Tibial artery (tissue), 4 donors: ENCODE data around the gene TLCD2.

Experiments used
- DNase-seq, 2 donors: peaks; one replicate each; pipeline ENCODE4 v3.0.0-alpha.2; 2019
- H3K27ac ChIP-seq, 2 donors: fragments of 200-600 bp; sonication (generic) in 1 of 2; 1 replicate in 1 of 2; 2 replicates in 1 of 2; pipeline ENCODE4 v1.5.1; 2018 to 2019; ENCODE audit warnings: mild to moderate bottlenecking in 1 of 2
- H3K27me3 ChIP-seq, 2 donors: fragments of 200-600 bp; sonication (generic) in 1 of 2; one replicate each; pipeline versions ENCODE4 v1.5.1 to v1.6.0; 2016 to 2019
- H3K36me3 ChIP-seq, 3 donors: fragments of 200-600 bp; sonication (generic) in 2 of 3; one replicate each; pipeline ENCODE4 v1.5.1; 2016 to 2019; ENCODE audit warnings: mild to moderate bottlenecking in 2 of 3
- H3K4me1 ChIP-seq, 4 donors: fragments of 200-600 bp; sonication (generic) in 2 of 4; 1 replicate in 3 of 4; 2 replicates in 1 of 4; pipeline ENCODE4 v1.5.1; 2016 to 2019
- H3K4me3 ChIP-seq, 2 donors: fragments of 200-600 bp; sonication (generic) in 1 of 2; 1 replicate in 1 of 2; 2 replicates in 1 of 2; pipeline ENCODE4 v1.5.1; 2018 to 2019; ENCODE audit warnings: mild to moderate bottlenecking in 2 of 2
- H3K9me3 ChIP-seq, 3 donors: fragments of 200-600 bp; sonication (generic) in 1 of 3; one replicate each; pipeline ENCODE4 v1.5.1; 2016 to 2019
- intact Hi-C: fragments of 100-400 bp; cut with DNase I; formaldehyde crosslinking; loops from one replicate; pipeline ENCODE4 v1.15.0; 2023; ENCODE audit warnings: low total_unique reads
- TF ChIP-seq, protein P1 (sequence below), 2 experiments: fragments of 200-600 bp in 1 of 2; fragments of 450-650 bp in 1 of 2; IDR thresholded peaks; one replicate each; pipeline ENCODE4 v1.5.1; 2017 to 2019; ENCODE audit warnings: antibody characterized with exemption in 2 of 2, mild to moderate bottlenecking in 1 of 2, moderate library complexity in 1 of 2

Gene TLCD2

DNA sequence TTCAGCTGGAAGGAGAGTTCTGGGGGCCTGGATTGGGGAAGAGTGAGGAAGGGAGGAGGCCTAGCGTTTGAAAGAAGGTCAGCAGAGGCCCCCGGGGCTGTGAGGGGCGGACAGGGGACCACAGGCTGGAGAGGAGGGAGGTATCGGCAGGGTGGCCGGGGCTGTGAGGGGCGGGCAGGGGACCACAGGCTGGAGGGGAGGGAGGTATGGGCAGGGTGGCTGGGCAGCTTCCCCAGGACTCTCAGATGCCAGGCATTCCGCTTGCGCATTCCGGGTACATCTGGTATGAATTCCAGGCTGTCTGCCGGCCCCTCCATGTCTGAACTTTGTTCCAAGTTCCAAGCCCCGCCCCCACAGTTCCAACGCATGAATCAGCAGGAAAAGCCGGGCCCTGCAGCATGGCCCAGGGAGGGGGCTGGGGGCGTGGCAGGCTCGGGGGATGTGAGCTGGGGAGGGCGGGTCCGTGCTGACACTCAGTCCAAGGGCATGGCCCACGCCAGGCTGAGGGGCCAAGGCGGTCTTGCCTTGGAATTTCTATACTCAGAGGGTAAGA, 4.3 kb upstream of the TLCD2 start:
- TF ChIP-seq, protein P1, sequence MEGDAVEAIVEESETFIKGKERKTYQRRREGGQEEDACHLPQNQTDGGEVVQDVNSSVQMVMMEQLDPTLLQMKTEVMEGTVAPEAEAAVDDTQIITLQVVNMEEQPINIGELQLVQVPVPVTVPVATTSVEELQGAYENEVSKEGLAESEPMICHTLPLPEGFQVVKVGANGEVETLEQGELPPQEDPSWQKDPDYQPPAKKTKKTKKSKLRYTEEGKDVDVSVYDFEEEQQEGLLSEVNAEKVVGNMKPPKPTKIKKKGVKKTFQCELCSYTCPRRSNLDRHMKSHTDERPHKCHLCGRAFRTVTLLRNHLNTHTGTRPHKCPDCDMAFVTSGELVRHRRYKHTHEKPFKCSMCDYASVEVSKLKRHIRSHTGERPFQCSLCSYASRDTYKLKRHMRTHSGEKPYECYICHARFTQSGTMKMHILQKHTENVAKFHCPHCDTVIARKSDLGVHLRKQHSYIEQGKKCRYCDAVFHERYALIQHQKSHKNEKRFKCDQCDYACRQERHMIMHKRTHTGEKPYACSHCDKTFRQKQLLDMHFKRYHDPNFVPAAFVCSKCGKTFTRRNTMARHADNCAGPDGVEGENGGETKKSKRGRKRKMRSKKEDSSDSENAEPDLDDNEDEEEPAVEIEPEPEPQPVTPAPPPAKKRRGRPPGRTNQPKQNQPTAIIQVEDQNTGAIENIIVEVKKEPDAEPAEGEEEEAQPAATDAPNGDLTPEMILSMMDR (IDR thresholded peaks at IDR 0.05) = no peak
- intact Hi-C loops = loop anchor here (5.0 to 10.0 kb wide), 2 partner anchors 42 to 320 kb away; partner anchors contain the start of gene DPH1
- Histone ChIP-seq H3K27ac (peak overlapping the region; percentile 98 to 100), H3K4me1 (peaks cover 0 to 57% (median 52%) of the 10 kb centered on the region in 4 donors), H3K27me3 (no peaks in the 10 kb centered on the region), H3K4me3 (peak overlapping the region; percentile 92 to 95), H3K36me3 (peaks cover 16 to 29% (median 20%) of the 10 kb centered on the region in 3 donors), H3K9me3 (no peaks in the 10 kb centered on the region)
- DNase-seq = peak; percentile 99 to 100

DNA sequence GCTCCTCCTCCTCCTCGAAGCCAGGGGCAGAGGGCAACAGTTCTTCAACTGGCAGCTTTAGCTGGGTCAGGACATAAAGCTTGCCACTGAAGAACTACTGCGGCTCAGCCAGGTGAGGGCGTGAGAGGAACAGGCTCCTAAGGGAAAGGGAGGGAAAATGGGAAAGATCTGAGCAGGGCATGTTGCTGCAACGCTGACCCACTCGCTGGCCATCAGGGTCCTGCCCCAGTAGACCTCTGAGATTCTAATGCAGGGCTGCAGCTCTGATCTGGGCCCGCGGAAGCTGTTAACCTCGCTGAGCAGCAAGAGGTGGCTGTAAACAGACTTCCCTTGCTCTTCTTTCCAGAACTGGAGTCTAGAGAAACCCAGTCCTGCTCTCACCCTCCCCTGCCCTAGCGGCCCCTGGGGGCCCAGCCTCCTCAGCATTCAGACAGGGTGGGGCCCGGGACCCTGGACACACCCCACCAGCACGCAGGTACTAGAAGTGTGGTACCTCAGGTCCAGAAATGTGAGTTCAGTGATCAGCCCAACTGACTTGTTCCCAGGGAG, 3.8 kb upstream of the TLCD2 start:
- Histone ChIP-seq H3K4me1 (peaks cover 0 to 61% (median 56%) of the 10 kb centered on the region in 4 donors), H3K36me3 (peaks cover 16 to 29% (median 20%) of the 10 kb centered on the region in 3 donors), H3K4me3 (peak overlapping the region; percentile 92 to 95), H3K27ac (peak overlapping the region; percentile 98 to 100), H3K27me3 (no peaks in the 10 kb centered on the region), H3K9me3 (no peaks in the 10 kb centered on the region)
- TF ChIP-seq, protein P1 (IDR thresholded peaks at IDR 0.05) = peak; percentile 10 to 16
- DNase-seq = peak in 1 of 2 donors; percentile 70
- intact Hi-C loops = loop anchor here (5.0 to 10.0 kb wide), 2 partner anchors 42 to 321 kb away; partner anchors contain the start of gene DPH1

DNA sequence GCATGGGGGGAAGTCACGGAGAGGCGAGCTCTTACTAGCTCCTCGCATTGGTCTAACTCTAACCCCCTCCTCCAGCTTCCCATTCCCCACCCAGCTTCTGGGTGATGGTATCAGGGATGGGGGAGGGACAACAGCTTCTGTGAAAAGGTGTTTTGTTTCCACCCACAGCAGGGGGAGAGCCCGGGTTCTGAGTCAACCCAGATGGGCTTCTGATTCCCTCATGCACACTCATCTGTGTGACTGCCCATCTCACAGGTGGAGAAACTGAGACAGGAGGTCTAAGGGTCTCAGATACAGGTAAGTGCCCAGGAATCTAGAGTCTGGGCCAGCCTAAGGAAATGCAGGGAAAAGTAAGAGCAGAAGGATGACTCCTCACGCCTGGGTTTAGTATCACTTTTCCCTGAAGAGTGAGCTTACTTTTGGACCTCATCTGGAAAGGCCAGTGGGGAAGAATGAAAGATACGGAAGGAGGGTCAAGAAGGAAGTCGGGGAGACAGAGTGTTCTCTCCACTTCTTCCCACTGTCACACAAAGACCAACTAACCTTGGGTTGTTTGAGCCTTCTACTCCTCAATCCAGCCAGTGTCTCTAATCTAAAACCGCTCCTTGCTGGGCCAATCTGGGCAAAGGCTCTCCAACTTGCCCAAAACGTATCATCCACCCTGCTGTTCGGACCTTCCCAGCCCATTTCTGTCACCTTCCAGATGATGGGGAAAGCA, 3.1 kb upstream of the TLCD2 start:
- Histone ChIP-seq H3K27ac (peak overlapping the region; percentile 98 to 100), H3K4me1 (peaks cover 0 to 60% (median 55%) of the 10 kb centered on the region in 4 donors), H3K4me3 (peak overlapping the region; percentile 92 to 95), H3K36me3 (peaks cover 16 to 29% (median 20%) of the 10 kb centered on the region in 3 donors), H3K9me3 (no peaks in the 10 kb centered on the region), H3K27me3 (no peaks in the 10 kb centered on the region)
- TF ChIP-seq, protein P1 (IDR thresholded peaks at IDR 0.05) = no peak
- DNase-seq = no peak
- intact Hi-C loops = loop anchor here (5.0 to 10.0 kb wide), 2 partner anchors 41 to 321 kb away; partner anchors contain the start of gene DPH1

DNA sequence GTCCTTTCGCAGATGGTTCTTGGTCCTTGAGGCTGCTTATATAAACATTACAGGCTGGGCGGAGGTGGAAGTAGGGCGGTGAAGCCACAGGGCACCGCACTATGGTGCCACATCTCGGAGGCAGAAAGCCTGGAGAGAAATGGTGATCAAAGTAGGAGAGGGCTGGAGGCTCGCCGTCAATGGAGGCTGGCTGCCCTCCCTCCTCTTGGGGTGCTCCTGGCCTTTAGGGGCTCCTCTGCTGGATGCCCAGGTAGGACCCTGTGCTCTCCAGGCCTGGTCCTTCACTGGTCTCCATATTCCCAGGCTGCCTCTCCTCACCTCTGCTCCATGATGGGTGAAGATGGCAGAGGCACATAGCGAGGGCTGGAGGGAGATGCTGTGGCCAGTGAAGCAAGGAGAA, 2.1 kb upstream of the TLCD2 start:
- Histone ChIP-seq H3K4me3 (peak overlapping the region in 1 of 2 donors; percentile 14), H3K27me3 (no peaks in the 10 kb centered on the region), H3K9me3 (no peaks in the 10 kb centered on the region), H3K36me3 (peaks cover 16 to 38% (median 24%) of the 10 kb centered on the region in 3 donors), H3K27ac (peak overlapping the region; percentile 86 to 98), H3K4me1 (peaks cover 0 to 51% (median 47%) of the 10 kb centered on the region in 4 donors)
- TF ChIP-seq, protein P1 (IDR thresholded peaks at IDR 0.05) = no peak
- no peak for DNase-seq
- intact Hi-C loops = loop anchor here (5.0 to 10.0 kb wide), 2 partner anchors 40 to 323 kb away; partner anchors contain the start of gene DPH1

DNA sequence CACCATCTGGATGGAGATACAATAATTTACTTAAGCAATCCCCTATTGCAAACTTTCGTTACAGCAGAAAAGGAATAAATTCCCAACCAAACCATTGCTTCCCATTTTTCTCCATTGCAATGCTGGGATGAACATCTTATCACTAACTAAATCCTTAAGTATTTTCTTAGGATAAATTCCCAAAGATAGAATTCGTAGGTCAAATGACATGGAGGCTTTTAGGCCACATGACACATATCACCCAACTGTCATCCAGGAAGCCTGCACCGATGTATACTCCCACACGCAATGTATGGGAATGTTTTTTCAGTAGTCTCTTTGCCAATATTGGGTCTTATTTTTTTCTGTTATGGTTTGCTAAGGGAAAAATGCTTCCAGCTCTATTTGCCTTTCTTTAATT, 1.6 kb upstream of the TLCD2 start:
- intact Hi-C loops = loop anchor here (5.0 to 10.0 kb wide), 2 partner anchors 40 to 323 kb away; partner anchors contain the start of gene DPH1
- no peak for DNase-seq
- no peaks in the 10 kb centered on the region for H3K9me3 ChIP-seq
- no peaks in the 10 kb centered on the region for H3K27me3 ChIP-seq
- no peak overlapping the region for H3K4me3 ChIP-seq
- peak overlapping the region; percentile 86 to 98 for H3K27ac ChIP-seq
- peaks cover 0 to 51% (median 47%) of the 10 kb centered on the region in 4 donors for H3K4me1 ChIP-seq
- peaks cover 16 to 42% (median 26%) of the 10 kb centered on the region in 3 donors for H3K36me3 ChIP-seq
- TF ChIP-seq, protein P1 (IDR thresholded peaks at IDR 0.05) = no peak
